RWPE2 (cell line): ENCODE data around the gene RBM28.

Experiments used
- ATAC-seq: fragments of 200-7000 bp; cut with Tn5 transposase; 3 replicates; pipeline ENCODE4 v1.9.1; 2021; ENCODE audit warnings: low read depth
- DNase-seq: peaks from one replicate; pipeline ENCODE4 v3.0.0-alpha.2; 2020; ENCODE audit warnings: low spot score
- H3K27ac ChIP-seq: fragments of 450-650 bp; 2 replicates; pipeline ENCODE4 v1.5.1; 2017; ENCODE audit warnings: mild to moderate bottlenecking; ENCODE audit not compliant: poor library complexity, severe bottlenecking
- H3K27me3 ChIP-seq: fragments of 250-450 bp; sonication (Bioruptor Pico); 2 replicates; pipeline ENCODE4 v1.5.1; 2021; ENCODE audit warnings: mild to moderate bottlenecking, moderate library complexity; ENCODE audit not compliant: insufficient read depth, poor library complexity, severe bottlenecking
- H3K36me3 ChIP-seq: fragments of 250-450 bp; sonication (Bioruptor Pico); 2 replicates; pipeline ENCODE4 v1.5.1; 2020; ENCODE audit warnings: low read depth, mild to moderate bottlenecking, moderate library complexity
- H3K4me1 ChIP-seq: fragments of 250-450 bp; sonication (Bioruptor Pico); 2 replicates; pipeline ENCODE4 v1.5.1; 2021; ENCODE audit warnings: mild to moderate bottlenecking, moderate library complexity; ENCODE audit not compliant: insufficient read depth, poor library complexity, severe bottlenecking
- H3K4me3 ChIP-seq: fragments of 250-450 bp; sonication (Bioruptor Pico); 2 replicates; pipeline ENCODE4 v1.5.1; 2021; ENCODE audit warnings: mild to moderate bottlenecking, moderate library complexity; ENCODE audit not compliant: severe bottlenecking
- H3K9me3 ChIP-seq: fragments of 250-450 bp; sonication (Bioruptor Pico); 2 replicates; pipeline ENCODE4 v1.5.1; 2021; ENCODE audit warnings: mild to moderate bottlenecking, moderate library complexity; ENCODE audit not compliant: severe bottlenecking
- TF ChIP-seq, protein P1 (sequence below): fragments of 450-650 bp; IDR thresholded peaks from one replicate; pipeline ENCODE4 v1.5.1; 2017; ENCODE audit warnings: mild to moderate bottlenecking, moderate library complexity; ENCODE audit not compliant: poor library complexity, severe bottlenecking

The RBM28 gene

DNA sequence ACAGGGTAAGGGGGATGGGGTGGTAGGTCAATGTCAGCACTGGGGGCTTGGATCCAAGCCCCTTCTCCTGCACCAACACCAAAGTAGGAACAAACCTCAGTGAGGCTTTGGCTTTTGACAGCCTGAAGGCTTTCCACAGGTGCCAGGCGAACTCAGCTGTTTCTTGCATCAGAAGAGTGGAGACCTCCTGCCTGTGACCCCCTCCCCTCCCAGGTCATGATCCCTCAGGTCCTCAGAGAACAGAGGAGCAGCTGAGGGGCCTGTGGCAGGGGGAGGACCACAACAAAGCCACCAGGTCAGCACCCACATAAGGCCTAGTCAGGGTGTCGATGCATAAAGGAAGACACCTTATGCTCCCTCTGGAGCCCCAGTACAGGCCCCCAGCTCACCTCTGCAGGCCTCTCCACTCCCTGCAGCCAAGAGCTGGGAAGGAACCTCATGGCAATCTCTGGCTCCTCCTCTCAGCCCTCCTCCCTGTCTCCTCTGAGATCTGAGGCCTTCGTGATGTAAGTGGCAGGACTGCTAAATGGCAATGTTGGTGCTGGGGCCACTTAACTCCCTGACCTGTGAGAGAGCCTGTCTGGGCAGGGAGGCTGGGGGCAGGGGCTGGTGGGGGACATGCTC is 36.9 kb upstream of the RBM28 start:
- Histone ChIP-seq H3K9me3 (no peaks in the 10 kb centered on the region), H3K4me1 (peaks cover 6% of the 10 kb centered on the region), H3K27ac (no peak overlapping the region), H3K36me3 (no peaks in the 10 kb centered on the region), H3K4me3 (no peak overlapping the region), H3K27me3 (no peaks in the 10 kb centered on the region)
- TF ChIP-seq, protein P1, sequence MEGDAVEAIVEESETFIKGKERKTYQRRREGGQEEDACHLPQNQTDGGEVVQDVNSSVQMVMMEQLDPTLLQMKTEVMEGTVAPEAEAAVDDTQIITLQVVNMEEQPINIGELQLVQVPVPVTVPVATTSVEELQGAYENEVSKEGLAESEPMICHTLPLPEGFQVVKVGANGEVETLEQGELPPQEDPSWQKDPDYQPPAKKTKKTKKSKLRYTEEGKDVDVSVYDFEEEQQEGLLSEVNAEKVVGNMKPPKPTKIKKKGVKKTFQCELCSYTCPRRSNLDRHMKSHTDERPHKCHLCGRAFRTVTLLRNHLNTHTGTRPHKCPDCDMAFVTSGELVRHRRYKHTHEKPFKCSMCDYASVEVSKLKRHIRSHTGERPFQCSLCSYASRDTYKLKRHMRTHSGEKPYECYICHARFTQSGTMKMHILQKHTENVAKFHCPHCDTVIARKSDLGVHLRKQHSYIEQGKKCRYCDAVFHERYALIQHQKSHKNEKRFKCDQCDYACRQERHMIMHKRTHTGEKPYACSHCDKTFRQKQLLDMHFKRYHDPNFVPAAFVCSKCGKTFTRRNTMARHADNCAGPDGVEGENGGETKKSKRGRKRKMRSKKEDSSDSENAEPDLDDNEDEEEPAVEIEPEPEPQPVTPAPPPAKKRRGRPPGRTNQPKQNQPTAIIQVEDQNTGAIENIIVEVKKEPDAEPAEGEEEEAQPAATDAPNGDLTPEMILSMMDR: no peak
- DNase-seq: no peak
- ATAC-seq: 0 out of 3 replicates have a peak, but pooled peaks have one; percentile 6

DNA sequence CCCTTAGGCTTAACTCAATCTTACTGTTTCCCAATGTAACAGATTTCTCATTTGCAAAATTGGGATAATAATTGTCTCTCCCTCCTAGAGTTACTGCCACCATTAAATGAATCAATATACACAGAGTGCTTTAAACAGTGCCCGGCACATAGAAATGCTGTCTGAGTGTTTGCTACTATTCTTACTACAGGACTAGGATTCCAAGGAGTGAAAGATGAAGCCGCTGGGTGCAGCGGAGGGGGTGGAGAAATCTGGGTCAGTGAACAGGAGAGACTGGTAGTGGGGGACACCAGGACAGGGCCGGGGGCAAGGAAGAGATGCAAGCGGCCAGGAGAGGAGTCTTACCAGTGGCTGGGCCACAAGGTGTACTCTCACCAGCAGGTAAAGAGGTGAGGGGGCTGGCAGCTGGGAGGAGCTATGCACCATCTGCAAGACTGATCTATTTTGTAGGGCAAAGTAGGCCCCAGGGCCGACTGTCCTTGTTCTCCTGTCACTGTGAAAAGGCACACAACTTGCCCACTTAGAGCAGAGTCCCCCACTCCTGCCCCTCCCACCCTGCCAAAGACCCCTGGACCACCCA is 36.3 kb upstream of the RBM28 start:
- ATAC-seq: no peak
- H3K4me3 ChIP-seq: no peak overlapping the region
- H3K4me1 ChIP-seq: peaks cover 6% of the 10 kb centered on the region
- TF ChIP-seq, protein P1: no peak
- no peaks in the 10 kb centered on the region for H3K27me3 ChIP-seq
- H3K9me3 ChIP-seq: no peaks in the 10 kb centered on the region
- no peak for DNase-seq
- H3K27ac ChIP-seq: no peak overlapping the region
- H3K36me3 ChIP-seq: no peaks in the 10 kb centered on the region

DNA sequence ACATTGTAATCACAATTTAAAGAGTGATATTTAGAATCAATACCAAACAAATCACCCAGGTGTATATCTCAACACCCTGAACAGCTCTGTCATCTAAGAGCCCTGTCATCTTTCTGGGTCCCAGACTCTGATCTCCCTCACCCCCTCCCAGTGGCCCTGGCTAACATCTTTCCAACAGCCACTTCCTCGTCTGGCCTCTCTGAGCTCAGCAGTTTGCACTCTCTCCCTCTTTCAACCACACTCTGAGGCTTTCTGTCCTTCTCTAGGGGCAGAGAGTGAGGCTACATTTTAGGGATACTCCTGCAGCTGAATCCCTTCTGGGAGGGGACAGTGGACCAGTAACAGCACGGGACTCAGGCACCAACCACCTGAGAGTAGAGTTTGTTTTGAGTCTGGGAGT is 34.9 kb upstream of the RBM28 start:
- TF ChIP-seq, protein P1: no peak
- H3K36me3 ChIP-seq: no peaks in the 10 kb centered on the region
- H3K4me1 ChIP-seq: peaks cover 6% of the 10 kb centered on the region
- H3K4me3 ChIP-seq: no peak overlapping the region
- no peak for DNase-seq
- no peaks in the 10 kb centered on the region for H3K9me3 ChIP-seq
- no peaks in the 10 kb centered on the region for H3K27me3 ChIP-seq
- no peak for ATAC-seq
- no peak overlapping the region for H3K27ac ChIP-seq

DNA sequence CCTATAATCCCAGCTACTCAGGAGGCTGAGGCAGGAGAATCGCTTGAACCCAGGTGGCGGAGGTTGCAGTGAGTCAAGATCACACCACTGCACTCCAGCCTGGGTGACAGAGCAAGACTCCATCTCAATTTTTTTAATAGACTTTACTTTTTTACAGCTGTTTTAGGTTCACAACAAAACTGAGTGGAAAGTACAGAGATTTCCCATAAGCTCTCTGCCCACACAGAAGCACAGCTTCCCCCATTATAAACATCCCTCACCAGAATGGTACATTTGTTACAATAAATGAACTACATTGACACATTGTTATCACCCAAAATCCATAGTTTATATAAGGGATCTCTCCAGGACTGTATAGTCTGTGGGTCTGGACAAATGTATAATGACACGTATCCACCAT is 32.4 kb upstream of the RBM28 start:
- no peak for ATAC-seq
- TF ChIP-seq, protein P1: no peak
- peaks cover under 1% of the 10 kb centered on the region for H3K4me1 ChIP-seq

DNA sequence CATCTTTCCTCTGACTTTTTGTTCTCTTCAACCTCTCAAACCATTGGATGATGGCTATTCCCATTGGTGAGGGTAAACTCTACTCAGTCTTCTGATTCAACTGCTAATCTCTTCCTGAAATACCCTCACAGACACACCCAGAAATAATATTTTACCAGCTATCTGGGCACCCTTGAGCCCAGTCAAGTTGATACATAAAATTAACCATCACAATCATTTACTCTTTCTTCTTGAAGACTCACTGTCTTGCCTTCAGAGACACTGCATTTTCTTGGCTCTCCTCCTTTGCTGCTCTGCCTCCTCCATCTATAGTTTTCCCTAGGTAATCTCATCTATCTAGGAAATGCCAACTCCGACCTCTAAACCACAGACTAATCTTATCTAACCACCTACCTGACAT is 30.3 kb upstream of the RBM28 start:
- Histone ChIP-seq H3K9me3 (no peaks in the 10 kb centered on the region), H3K4me1 (no peaks in the 10 kb centered on the region), H3K4me3 (no peak overlapping the region), H3K27me3 (no peaks in the 10 kb centered on the region), H3K36me3 (no peaks in the 10 kb centered on the region), H3K27ac (no peak overlapping the region)
- DNase-seq (no peak), ATAC-seq (no peak)
- TF ChIP-seq, protein P1: no peak

More for the DNA sequence above, 32.4 kb upstream of the RBM28 start:
- Histone ChIP-seq H3K27me3 (no peaks in the 10 kb centered on the region), H3K9me3 (no peaks in the 10 kb centered on the region), H3K4me3 (no peak overlapping the region), H3K27ac (no peak overlapping the region), H3K36me3 (no peaks in the 10 kb centered on the region)
- DNase-seq: no peak
